HepG2 (cell line): ENCODE results near the gene PEX13. TPM values are rescaled to one million over a fixed set of nuclear protein-coding genes. Genes with fewer than 3 reads are reported as not detected.

Experiments used
- CBX1 ChIP-seq: IDR thresholded peaks from one replicate; pipeline ENCODE4 v1.6.1; 2016; ENCODE audit warnings: antibody characterized with exemption, low read depth
- KDM6A ChIP-seq: IDR thresholded peaks from 2 replicates; pipeline ENCODE4 v1.6.1; 2016; ENCODE audit warnings: low read depth
- MIXL1 ChIP-seq: IDR thresholded peaks from 2 replicates; pipeline ENCODE4 v1.6.1; 2016
- MXI1 ChIP-seq: IDR thresholded peaks from 3 replicates; pipeline ENCODE4 v1.6.1; 2012; ENCODE audit warnings: low read depth, low read length, inconsistent platforms, borderline replicate concordance
- RFX1 ChIP-seq: fragments of 450-650 bp; IDR thresholded peaks from 2 replicates; pipeline ENCODE4 v1.6.1; 2017
- RORA ChIP-seq: sonication (generic); formaldehyde crosslinking; IDR thresholded peaks from 2 replicates; pipeline ENCODE4 v1.5.0; 2020; ENCODE audit warnings: mild to moderate bottlenecking, missing genetic modification reagents, moderate library complexity
- RXRB ChIP-seq: IDR thresholded peaks from 2 replicates; pipeline ENCODE4 v1.6.1; 2016; ENCODE audit warnings: borderline replicate concordance, missing genetic modification reagents, missing compliant biosample characterization
- SALL1 ChIP-seq: sonication (generic); formaldehyde crosslinking; IDR thresholded peaks from 2 replicates; pipeline ENCODE4 v1.8.0; 2022; ENCODE audit warnings: mild to moderate bottlenecking, missing genetic modification reagents
- ZNF12 ChIP-seq: sonication (generic); formaldehyde crosslinking; IDR thresholded peaks from 2 replicates; pipeline ENCODE4 v1.5.0; 2020; ENCODE audit warnings: missing genetic modification reagents
- ZNF292 ChIP-seq: sonication (generic); formaldehyde crosslinking; IDR thresholded peaks from 2 replicates; pipeline ENCODE4 v1.8.1; 2022; ENCODE audit warnings: mild to moderate bottlenecking, low read depth, missing genetic modification reagents, borderline replicate concordance
- polyA plus RNA-seq, 8 experiments: library from polyadenylated mRNA; depleted of rRNA in 3 of 8; stranded (reverse) in 7 of 8; unstranded in 1 of 8; fragments of >200 nt; fragmentation: Illumina TruSeq in 4 of 8; extraction: Trizol in 4 of 8; gene quantifications; 2 replicates each; pipeline versions ENCODE4 v1.2.1 to v1.2.3, GENCODE V29; 2011 to 2016; ENCODE audit warnings: low read depth in 4 of 8, missing spikeins in 1 of 8, mixed read lengths in 1 of 8; ENCODE audit not compliant: insufficient read depth in 1 of 8
- total RNA-seq, 5 experiments: library from RNA; depleted of rRNA; stranded (reverse); fragments of >200 nt; fragmentation: Illumina TruSeq; extraction: Trizol; gene quantifications; 2 replicates each; pipeline ENCODE4 v1.2.3, GENCODE V29; 2016; ENCODE audit warnings: low read depth in 1 of 5
- TF ChIP-seq, protein P1 (sequence below): IDR thresholded peaks from 2 replicates; pipeline ENCODE4 v1.6.1; 2016; ENCODE audit warnings: low read depth
- TF ChIP-seq, protein P2 (sequence below): sonication (generic); formaldehyde crosslinking; IDR thresholded peaks from 2 replicates; pipeline ENCODE4 v1.4.0; 2020; ENCODE audit warnings: missing genetic modification reagents
- TF ChIP-seq, protein P3 (sequence below): IDR thresholded peaks from 2 replicates; pipeline ENCODE4 v1.6.1; 2012; ENCODE audit warnings: low read depth, low read length, improper control_type of control experiment
- TF ChIP-seq, protein P4 (sequence below), 2 experiments: sonication (generic) in 1 of 2; formaldehyde crosslinking in 1 of 2; IDR thresholded peaks; 2 replicates each; pipeline versions ENCODE4 v1.4.0 to v1.6.1; 2016 to 2020; ENCODE audit warnings: borderline replicate concordance in 1 of 2, low read depth in 1 of 2, mild to moderate bottlenecking in 1 of 2, missing genetic modification reagents in 1 of 2
- TF ChIP-seq, protein P5 (sequence below): sonication (generic); formaldehyde crosslinking; IDR thresholded peaks from 2 replicates; pipeline ENCODE4 v1.5.0; 2020; ENCODE audit warnings: missing genetic modification reagents
- TF ChIP-seq, protein P6 (sequence below): sonication (generic); formaldehyde crosslinking; IDR thresholded peaks from 2 replicates; pipeline ENCODE4 v1.8.0; 2022; ENCODE audit warnings: missing genetic modification reagents, mild to moderate bottlenecking, borderline replicate concordance

Gene PEX13
- total and polyA plus RNA-seq, 2 of the 13 experiments (the other 11 are each of a cell fraction or from before 2014, with no cell fraction given), result 47.9 to 75.9 TPM

DNA sequence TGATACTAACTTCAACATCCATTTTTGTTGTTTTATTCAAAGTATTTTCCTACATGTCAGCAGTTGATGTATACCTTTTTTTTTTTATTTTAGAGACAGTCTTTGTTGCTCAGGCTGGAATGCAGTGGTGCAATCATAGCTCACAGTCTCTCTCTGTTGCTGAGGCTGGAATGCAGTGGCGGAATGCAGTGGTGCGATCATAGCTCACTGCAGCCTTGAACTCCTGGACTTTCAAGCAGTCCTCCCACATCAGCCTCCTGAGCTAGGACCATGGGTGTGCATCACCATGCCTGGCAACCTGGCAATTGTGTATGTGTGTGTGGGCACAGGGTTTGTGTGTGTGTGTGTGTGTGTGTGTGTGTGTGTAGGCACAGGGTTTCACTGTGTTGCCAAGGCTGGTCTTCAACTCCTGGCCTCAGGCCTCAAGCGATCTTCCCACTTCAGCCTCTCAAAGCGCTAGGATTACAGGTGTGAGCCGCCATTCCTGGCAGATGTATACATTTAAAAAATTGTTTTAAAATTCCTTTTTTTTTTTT, 72.9 kb downstream of the PEX13 start (continued):
- TF ChIP-seq, protein P1, sequence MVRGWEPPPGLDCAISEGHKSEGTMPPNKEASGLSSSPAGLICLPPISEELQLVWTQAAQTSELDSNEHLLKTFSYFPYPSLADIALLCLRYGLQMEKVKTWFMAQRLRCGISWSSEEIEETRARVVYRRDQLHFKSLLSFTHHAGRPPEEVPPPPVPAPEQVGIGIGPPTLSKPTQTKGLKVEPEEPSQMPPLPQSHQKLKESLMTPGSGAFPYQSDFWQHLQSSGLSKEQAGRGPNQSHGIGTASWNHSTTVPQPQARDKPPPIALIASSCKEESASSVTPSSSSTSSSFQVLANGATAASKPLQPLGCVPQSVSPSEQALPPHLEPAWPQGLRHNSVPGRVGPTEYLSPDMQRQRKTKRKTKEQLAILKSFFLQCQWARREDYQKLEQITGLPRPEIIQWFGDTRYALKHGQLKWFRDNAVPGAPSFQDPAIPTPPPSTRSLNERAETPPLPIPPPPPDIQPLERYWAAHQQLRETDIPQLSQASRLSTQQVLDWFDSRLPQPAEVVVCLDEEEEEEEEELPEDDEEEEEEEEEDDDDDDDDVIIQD (CRISPR knock-in tag), result peak; percentile 80
- TF ChIP-seq SALL1 (CRISPR knock-in tag) (peak; percentile 95), MXI1 (peak; percentile 35; the same call in 1 of the 3 replicates), RXRB (CRISPR knock-in tag) (peak; percentile 16; the same call in 1 of the 2 replicates), KDM6A (CRISPR knock-in tag) (peak; percentile 73), ZNF12 (CRISPR knock-in tag) (peak; percentile 63; the same call in 1 of the 2 replicates), ZNF292 (CRISPR knock-in tag) (peak; percentile 64; the same call in 1 of the 2 replicates), RFX1 (peak; percentile 19; the same call in 1 of the 2 replicates), MIXL1 (CRISPR knock-in tag) (0 out of 2 replicates have a peak, but pooled peaks have one; percentile 43), RORA (CRISPR knock-in tag) (no peak), CBX1 (peak; percentile 73)
- TF ChIP-seq, protein P2, sequence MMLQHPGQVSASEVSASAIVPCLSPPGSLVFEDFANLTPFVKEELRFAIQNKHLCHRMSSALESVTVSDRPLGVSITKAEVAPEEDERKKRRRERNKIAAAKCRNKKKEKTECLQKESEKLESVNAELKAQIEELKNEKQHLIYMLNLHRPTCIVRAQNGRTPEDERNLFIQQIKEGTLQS (CRISPR knock-in tag), result peak; percentile 83
- TF ChIP-seq, protein P3, sequence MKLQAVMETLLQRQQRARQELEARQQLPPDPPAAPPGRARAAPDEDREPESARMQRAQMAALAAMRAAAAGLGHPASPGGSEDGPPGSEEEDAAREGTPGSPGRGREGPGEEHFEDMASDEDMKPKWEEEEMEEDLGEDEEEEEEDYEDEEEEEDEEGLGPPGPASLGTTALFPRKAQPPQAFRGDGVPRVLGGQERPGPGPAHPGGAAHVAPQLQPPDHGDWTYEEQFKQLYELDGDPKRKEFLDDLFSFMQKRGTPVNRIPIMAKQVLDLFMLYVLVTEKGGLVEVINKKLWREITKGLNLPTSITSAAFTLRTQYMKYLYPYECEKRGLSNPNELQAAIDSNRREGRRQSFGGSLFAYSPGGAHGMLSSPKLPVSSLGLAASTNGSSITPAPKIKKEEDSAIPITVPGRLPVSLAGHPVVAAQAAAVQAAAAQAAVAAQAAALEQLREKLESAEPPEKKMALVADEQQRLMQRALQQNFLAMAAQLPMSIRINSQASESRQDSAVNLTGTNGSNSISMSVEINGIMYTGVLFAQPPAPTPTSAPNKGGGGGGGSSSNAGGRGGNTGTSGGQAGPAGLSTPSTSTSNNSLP, result peak; percentile 90
- TF ChIP-seq, protein P4, sequence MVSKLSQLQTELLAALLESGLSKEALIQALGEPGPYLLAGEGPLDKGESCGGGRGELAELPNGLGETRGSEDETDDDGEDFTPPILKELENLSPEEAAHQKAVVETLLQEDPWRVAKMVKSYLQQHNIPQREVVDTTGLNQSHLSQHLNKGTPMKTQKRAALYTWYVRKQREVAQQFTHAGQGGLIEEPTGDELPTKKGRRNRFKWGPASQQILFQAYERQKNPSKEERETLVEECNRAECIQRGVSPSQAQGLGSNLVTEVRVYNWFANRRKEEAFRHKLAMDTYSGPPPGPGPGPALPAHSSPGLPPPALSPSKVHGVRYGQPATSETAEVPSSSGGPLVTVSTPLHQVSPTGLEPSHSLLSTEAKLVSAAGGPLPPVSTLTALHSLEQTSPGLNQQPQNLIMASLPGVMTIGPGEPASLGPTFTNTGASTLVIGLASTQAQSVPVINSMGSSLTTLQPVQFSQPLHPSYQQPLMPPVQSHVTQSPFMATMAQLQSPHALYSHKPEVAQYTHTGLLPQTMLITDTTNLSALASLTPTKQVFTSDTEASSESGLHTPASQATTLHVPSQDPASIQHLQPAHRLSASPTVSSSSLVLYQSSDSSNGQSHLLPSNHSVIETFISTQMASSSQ (IDR thresholded peaks at IDR 0.05; ENCODE audit: low read depth), result no peak
- TF ChIP-seq, protein P4 (CRISPR knock-in tag; IDR thresholded peaks at IDR 0.05; ENCODE audit: borderline replicate concordance), result peak; percentile 43; the same call in 1 of the 2 replicates
- TF ChIP-seq, protein P5, sequence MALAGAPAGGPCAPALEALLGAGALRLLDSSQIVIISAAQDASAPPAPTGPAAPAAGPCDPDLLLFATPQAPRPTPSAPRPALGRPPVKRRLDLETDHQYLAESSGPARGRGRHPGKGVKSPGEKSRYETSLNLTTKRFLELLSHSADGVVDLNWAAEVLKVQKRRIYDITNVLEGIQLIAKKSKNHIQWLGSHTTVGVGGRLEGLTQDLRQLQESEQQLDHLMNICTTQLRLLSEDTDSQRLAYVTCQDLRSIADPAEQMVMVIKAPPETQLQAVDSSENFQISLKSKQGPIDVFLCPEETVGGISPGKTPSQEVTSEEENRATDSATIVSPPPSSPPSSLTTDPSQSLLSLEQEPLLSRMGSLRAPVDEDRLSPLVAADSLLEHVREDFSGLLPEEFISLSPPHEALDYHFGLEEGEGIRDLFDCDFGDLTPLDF (CRISPR knock-in tag), result no peak
- TF ChIP-seq, protein P6, sequence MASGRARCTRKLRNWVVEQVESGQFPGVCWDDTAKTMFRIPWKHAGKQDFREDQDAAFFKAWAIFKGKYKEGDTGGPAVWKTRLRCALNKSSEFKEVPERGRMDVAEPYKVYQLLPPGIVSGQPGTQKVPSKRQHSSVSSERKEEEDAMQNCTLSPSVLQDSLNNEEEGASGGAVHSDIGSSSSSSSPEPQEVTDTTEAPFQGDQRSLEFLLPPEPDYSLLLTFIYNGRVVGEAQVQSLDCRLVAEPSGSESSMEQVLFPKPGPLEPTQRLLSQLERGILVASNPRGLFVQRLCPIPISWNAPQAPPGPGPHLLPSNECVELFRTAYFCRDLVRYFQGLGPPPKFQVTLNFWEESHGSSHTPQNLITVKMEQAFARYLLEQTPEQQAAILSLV (CRISPR knock-in tag), result 0 out of 2 replicates have a peak, but pooled peaks have one; percentile 45
